Fibroblast of lung (primary cell): Measurements from ENCODE around the gene KRTAP4-3. TPM values are rescaled to one million over a fixed set of nuclear protein-coding genes. Genes with fewer than 3 reads are reported as not detected.
A peak's percentile ranks its signal among the peaks of the same experiment; 100 is the strongest.

Source experiments
- DNase-seq, 2 donors: peaks; one replicate each; pipeline versions ENCODE4 v3.0.0 to v3.0.0-alpha.2; 2010; ENCODE audit warnings: low read depth in 2 of 2
- H2AFZ ChIP-seq: 2 replicates; pipeline ENCODE4 v1.5.1; 2012; ENCODE audit warnings: low read length, control low read depth, inconsistent platforms
- H3K27ac ChIP-seq: 2 replicates; pipeline ENCODE4 v1.5.1; 2011; ENCODE audit warnings: low read length, control low read depth; ENCODE audit not compliant: insufficient read depth
- H3K27me3 ChIP-seq: 2 replicates; pipeline ENCODE4 v1.5.1; 2011; ENCODE audit warnings: mild to moderate bottlenecking, low read length; ENCODE audit not compliant: control insufficient read depth, insufficient read depth
- H3K36me3 ChIP-seq: 2 replicates; pipeline ENCODE4 v1.5.1; 2011; ENCODE audit warnings: low read length; ENCODE audit not compliant: control insufficient read depth, insufficient read depth
- H3K4me1 ChIP-seq: 2 replicates; pipeline ENCODE4 v1.5.1; 2011; ENCODE audit warnings: low read length; ENCODE audit not compliant: control insufficient read depth, insufficient read depth; ENCODE audit errors: extremely low read depth
- H3K4me2 ChIP-seq: 2 replicates; pipeline ENCODE4 v1.5.1; 2011; ENCODE audit warnings: low read length, control low read depth; ENCODE audit not compliant: insufficient read depth; ENCODE audit errors: extremely low read depth
- H3K4me3 ChIP-seq, 4 experiments: fragments of 200-600 bp in 1 of 4; sonication (generic) in 1 of 4; replicated peaks in 1 of 4; 2 replicates each; pipeline ENCODE4 v1.5.1; 2011 to 2016; ENCODE audit warnings: low read length in 4 of 4, low read depth in 3 of 4, mild to moderate bottlenecking in 3 of 4, control low read depth in 2 of 4, inconsistent platforms in 1 of 4, mixed read lengths in 1 of 4; ENCODE audit not compliant: insufficient read depth in 1 of 4; ENCODE audit errors: control extremely low read depth in 1 of 4
- H3K79me2 ChIP-seq: 2 replicates; pipeline ENCODE4 v1.5.1; 2012; ENCODE audit warnings: mild to moderate bottlenecking, low read length, inconsistent platforms; ENCODE audit not compliant: control insufficient read depth, insufficient read depth
- H3K9ac ChIP-seq: 2 replicates; pipeline ENCODE4 v1.5.1; 2011; ENCODE audit warnings: mild to moderate bottlenecking, low read length, control low read depth; ENCODE audit not compliant: insufficient read depth
- H3K9me3 ChIP-seq: 2 replicates; pipeline ENCODE4 v1.5.1; 2012; ENCODE audit warnings: low read depth, low read length; ENCODE audit not compliant: control insufficient read depth, insufficient read depth
- H4K20me1 ChIP-seq: 2 replicates; pipeline ENCODE4 v1.5.1; 2011; ENCODE audit warnings: low read length; ENCODE audit not compliant: control insufficient read depth, insufficient read depth; ENCODE audit errors: extremely low read depth
- EZH2 ChIP-seq: IDR thresholded peaks from 2 replicates; pipeline ENCODE4 v1.5.1; 2012; ENCODE audit warnings: low read length, control low read depth, mild to moderate bottlenecking; ENCODE audit errors: missing control alignments
- polyA plus RNA-seq, 2 donors: library from polyadenylated mRNA; depleted of rRNA in 1 of 2; stranded (reverse) in 1 of 2; unstranded in 1 of 2; fragments of >200 nt; gene quantifications; 2 replicates each; pipeline ENCODE4 v1.2.1, GENCODE V29; 2011 to 2012; ENCODE audit warnings: missing spikeins in 1 of 2
- total RNA-seq: library from RNA; depleted of rRNA; stranded (reverse); fragments of >200 nt; gene quantifications from 2 replicates; pipeline ENCODE4 v1.2.1, GENCODE V29; 2014
- TF ChIP-seq, protein P1 (sequence below), 2 donors: IDR thresholded peaks in 1 of 2; conservative IDR thresholded peaks in 1 of 2; 1 replicate in 1 of 2; 2 replicates in 1 of 2; pipeline ENCODE4 v1.5.1; 2011 to 2012; ENCODE audit warnings: low read length in 2 of 2, control low read depth in 1 of 2, inconsistent platforms in 1 of 2, low read depth in 1 of 2, mild to moderate bottlenecking in 1 of 2

KRTAP4-3 gene
- total and polyA plus RNA-seq, 2 donors (not counting 1 experiment from before 2014, with no cell fraction given) = not detected

DNA sequence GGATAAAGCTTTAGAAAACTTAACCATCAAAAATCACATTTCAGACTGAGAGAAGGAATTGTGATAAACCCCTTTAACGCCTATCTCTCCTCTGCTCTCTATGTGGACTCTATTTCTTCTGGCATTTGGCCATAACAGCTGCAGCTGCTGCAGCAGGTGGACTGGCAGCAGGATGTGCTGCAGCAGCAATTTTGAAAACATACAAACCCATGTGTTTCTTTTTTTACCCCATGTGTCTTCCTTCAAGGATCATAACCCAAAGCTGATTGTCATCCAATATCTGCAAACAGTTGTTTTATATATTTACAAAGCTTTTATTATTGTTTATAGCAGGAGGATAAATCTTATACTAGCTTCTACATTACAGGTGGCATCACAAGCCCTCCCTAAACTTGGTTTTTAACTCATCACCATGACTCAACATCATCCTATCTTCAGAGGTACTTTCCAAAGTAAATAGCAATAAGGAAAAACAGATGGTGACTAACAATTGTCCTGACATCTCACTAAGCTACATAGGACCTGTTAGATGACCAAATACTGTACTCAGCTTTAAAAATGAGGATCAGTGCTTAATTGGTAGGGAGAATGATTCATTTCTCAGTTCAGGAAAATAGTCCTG is 43.9 kb upstream of the KRTAP4-3 start:
- TF ChIP-seq, protein P1, sequence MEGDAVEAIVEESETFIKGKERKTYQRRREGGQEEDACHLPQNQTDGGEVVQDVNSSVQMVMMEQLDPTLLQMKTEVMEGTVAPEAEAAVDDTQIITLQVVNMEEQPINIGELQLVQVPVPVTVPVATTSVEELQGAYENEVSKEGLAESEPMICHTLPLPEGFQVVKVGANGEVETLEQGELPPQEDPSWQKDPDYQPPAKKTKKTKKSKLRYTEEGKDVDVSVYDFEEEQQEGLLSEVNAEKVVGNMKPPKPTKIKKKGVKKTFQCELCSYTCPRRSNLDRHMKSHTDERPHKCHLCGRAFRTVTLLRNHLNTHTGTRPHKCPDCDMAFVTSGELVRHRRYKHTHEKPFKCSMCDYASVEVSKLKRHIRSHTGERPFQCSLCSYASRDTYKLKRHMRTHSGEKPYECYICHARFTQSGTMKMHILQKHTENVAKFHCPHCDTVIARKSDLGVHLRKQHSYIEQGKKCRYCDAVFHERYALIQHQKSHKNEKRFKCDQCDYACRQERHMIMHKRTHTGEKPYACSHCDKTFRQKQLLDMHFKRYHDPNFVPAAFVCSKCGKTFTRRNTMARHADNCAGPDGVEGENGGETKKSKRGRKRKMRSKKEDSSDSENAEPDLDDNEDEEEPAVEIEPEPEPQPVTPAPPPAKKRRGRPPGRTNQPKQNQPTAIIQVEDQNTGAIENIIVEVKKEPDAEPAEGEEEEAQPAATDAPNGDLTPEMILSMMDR (conservative IDR thresholded peaks at IDR 0.05 in 1 of 2, IDR thresholded peaks at IDR 0.05 in 1 of 2; ENCODE audit: low read depth in 1 of 2, low read length in 2 of 2) = no peak
- TF ChIP-seq EZH2 = no peak
- no peaks in the 10 kb centered on the region for H3K4me1 ChIP-seq
- no peak overlapping the region for H3K9ac ChIP-seq
- no peak overlapping the region for H3K4me2 ChIP-seq
- no peak overlapping the region for H2AFZ ChIP-seq
- no peaks in the 10 kb centered on the region for H3K27me3 ChIP-seq
- no peaks in the 10 kb centered on the region for H4K20me1 ChIP-seq
- no peaks in the 10 kb centered on the region for H3K36me3 ChIP-seq
- DNase-seq = peak in 1 of 2 donors; percentile 40
- no peaks in the 10 kb centered on the region for H3K9me3 ChIP-seq
- no peaks in the 10 kb centered on the region for H3K79me2 ChIP-seq
- H3K27ac ChIP-seq = no peak overlapping the region
- H3K4me3 ChIP-seq = no peak overlapping the region

DNA sequence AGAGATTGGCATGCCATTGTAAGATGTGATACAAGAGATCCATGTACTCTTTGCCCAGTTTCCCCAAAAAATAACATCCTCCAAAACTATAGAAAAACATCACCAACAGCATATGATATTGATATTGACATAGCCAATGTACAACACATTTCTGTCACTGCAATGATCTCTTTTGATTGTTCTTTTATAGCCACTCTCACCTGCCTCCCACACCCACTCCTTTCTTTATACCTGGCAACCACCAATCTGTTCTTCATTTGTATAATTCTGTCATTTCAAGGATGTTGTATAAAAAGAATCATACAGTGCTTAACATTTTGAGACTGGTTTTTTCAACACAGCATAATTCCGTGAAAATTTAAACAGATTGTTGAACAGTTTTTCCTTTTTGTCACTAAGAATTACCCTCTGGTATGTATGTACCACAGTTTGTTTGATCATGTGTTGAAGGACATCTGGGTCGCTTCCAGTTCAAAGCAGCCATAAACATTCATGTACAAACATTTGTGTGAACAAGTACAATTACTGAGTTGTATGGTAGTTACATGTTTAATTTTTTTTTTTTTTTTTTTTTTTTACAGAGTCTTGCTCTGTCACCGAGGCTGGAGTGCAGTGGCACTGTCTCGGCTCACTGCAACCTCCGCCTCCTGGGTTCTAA is 31.5 kb upstream of the KRTAP4-3 start:
- H3K9ac ChIP-seq = no peak overlapping the region

DNA sequence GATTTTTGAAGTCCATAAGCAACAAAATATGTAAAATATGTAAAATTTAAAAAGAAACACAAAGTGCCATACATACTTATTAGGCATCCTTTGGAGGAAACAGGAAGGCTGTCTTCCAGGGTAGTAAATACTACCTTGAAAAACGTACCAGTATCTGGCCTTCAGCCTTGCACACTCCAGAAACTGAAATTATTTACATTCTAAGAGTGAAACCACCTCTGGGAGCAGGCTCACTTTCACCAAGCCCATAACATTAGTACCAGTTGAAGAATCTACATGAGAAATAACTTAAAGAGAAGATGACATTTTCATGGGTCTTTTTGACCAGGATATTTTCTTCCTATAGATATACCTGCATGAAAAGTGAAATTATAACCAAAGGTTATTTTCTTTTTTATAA is 28.0 kb upstream of the KRTAP4-3 start:
- no peak for TF ChIP-seq EZH2
- TF ChIP-seq, protein P1 (conservative IDR thresholded peaks at IDR 0.05 in 1 of 2, IDR thresholded peaks at IDR 0.05 in 1 of 2; ENCODE audit: low read depth in 1 of 2, low read length in 2 of 2) = no peak
- Histone ChIP-seq H3K9ac (no peak overlapping the region), H3K79me2 (no peaks in the 10 kb centered on the region), H3K4me1 (no peaks in the 10 kb centered on the region), H4K20me1 (no peaks in the 10 kb centered on the region), H3K4me3 (no peak overlapping the region), H3K36me3 (no peaks in the 10 kb centered on the region), H3K4me2 (no peak overlapping the region), H2AFZ (no peak overlapping the region), H3K27me3 (no peaks in the 10 kb centered on the region), H3K27ac (no peak overlapping the region), H3K9me3 (no peaks in the 10 kb centered on the region)
- no peak for DNase-seq

More for the DNA sequence above, 31.5 kb upstream of the KRTAP4-3 start:
- Histone ChIP-seq H3K4me3 (no peak overlapping the region), H3K79me2 (no peaks in the 10 kb centered on the region), H3K27ac (no peak overlapping the region), H3K4me2 (no peak overlapping the region), H3K27me3 (no peaks in the 10 kb centered on the region), H3K9me3 (no peaks in the 10 kb centered on the region), H2AFZ (no peak overlapping the region), H3K36me3 (no peaks in the 10 kb centered on the region), H4K20me1 (no peaks in the 10 kb centered on the region), H3K4me1 (no peaks in the 10 kb centered on the region)
- no peak for DNase-seq
- no peak for TF ChIP-seq EZH2
- TF ChIP-seq, protein P1 (conservative IDR thresholded peaks at IDR 0.05 in 1 of 2, IDR thresholded peaks at IDR 0.05 in 1 of 2; ENCODE audit: low read depth in 1 of 2, low read length in 2 of 2) = no peak
